ENCODE data around the gene SLC48A1.

The SLC48A1 gene

DNA sequence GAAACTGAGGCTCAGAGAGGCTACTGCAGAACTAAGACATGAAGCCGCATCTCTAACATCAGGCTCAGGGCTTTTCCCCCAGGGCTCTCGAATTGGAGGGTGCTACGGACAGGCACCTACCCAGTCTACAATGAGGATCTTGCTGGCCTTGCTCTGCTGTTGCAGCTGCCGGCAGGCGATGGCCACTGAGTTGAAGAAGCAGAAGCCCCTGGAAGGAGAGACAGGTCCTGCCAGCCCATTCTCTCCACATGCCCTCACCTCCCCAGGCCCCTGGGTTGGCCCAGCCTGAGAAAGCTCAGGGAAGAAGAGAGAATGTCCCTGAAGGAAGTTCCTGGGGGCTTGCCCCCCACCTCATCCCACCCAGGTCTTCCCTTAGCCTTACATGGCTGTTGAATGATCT, 16.1 kb downstream of the SLC48A1 start:
- in situ Hi-C loops (cut with HindIII; ENCODE audit: low sequenced_read_pairs): no loop called here
- TF ChIP-seq, protein P1, sequence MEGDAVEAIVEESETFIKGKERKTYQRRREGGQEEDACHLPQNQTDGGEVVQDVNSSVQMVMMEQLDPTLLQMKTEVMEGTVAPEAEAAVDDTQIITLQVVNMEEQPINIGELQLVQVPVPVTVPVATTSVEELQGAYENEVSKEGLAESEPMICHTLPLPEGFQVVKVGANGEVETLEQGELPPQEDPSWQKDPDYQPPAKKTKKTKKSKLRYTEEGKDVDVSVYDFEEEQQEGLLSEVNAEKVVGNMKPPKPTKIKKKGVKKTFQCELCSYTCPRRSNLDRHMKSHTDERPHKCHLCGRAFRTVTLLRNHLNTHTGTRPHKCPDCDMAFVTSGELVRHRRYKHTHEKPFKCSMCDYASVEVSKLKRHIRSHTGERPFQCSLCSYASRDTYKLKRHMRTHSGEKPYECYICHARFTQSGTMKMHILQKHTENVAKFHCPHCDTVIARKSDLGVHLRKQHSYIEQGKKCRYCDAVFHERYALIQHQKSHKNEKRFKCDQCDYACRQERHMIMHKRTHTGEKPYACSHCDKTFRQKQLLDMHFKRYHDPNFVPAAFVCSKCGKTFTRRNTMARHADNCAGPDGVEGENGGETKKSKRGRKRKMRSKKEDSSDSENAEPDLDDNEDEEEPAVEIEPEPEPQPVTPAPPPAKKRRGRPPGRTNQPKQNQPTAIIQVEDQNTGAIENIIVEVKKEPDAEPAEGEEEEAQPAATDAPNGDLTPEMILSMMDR (IDR thresholded peaks at IDR 0.05; ENCODE audit: low read depth, low read length, missing control alignments): no peak
- DNase-seq (ENCODE audit: low read depth): no peak
- H3K4me3 ChIP-seq (ENCODE audit: low read depth, low read length): no peak overlapping the region

- in situ Hi-C loops (cut with HindIII; ENCODE audit: low sequenced_read_pairs): no loop called here
- H3K4me3 ChIP-seq (ENCODE audit: low read depth, low read length): no peak overlapping the region
- no peak for DNase-seq (ENCODE audit: low read depth)
- TF ChIP-seq, protein P1 (IDR thresholded peaks at IDR 0.05; ENCODE audit: low read depth, low read length, missing control alignments): no peak
These were observed 16.9 kb downstream of the SLC48A1 start for GRCh38 chr12:47789712-47790489.

DNA sequence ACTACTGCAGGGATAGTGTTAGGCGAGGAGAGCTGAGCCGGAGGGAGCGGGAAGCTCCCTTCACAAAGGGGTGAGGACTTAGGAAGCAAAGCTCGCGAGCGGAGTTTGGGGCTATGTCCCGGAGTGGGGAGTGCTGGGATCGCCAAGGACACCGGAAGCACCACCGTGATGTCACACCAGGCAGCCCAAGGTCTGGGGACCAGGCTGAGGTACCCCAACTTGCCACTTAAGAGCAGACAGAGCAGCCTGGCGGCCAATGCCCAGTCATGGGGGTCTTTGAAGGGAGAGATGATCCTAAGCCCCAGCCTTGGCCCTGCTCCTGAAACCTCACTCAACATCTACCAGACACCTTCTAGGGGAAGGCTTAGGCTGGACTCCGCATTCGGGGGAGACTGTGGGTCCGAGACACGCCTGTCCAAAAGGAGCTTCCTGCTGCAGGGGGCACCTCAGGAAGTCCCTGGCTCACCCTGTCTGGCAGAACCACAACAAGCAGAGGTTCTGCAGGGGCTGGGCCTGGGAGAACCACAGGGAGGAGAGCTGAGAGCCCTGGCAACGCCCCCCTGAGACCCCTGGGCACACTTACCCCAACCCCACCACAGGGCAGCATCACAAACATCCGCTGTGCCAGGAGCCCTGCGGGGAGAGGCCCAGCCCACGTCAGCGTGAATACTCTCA, 17.8 kb downstream of the SLC48A1 start:
- TF ChIP-seq, protein P1 (IDR thresholded peaks at IDR 0.05; ENCODE audit: low read depth, low read length, missing control alignments): no peak
- in situ Hi-C loops (cut with HindIII; ENCODE audit: low sequenced_read_pairs): no loop called here
- DNase-seq (ENCODE audit: low read depth): no peak
- H3K4me3 ChIP-seq (ENCODE audit: low read depth, low read length): no peak overlapping the region

GRCh38 chr12:47791351-47791746, 18.3 kb downstream of the SLC48A1 start:
- TF ChIP-seq, protein P1 (IDR thresholded peaks at IDR 0.05; ENCODE audit: low read depth, low read length, missing control alignments): no peak
- H3K4me3 ChIP-seq (ENCODE audit: low read depth, low read length): no peak overlapping the region
- no peak for DNase-seq (ENCODE audit: low read depth)
- in situ Hi-C loops (cut with HindIII; ENCODE audit: low sequenced_read_pairs): no loop called here

DNA sequence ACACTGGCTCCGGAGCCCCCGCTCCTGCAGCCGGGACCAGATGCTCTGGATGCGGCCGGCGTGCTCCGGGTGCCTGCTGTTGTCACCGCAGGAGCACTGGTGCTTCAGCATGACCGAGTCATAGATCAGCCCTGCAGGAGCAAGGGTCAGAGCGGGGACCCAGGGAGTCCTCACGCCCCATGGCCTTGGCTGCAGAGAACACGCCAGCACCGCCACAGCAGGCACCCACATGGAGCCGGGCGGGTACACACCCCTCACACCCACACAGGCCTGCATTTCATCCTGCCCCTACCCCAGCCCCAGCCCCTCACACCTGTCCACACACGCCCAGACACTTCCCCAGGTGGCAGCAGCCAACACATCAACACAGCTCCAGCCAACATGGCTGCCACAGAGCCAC, 18.8 kb downstream of the SLC48A1 start:
- H3K4me3 ChIP-seq (ENCODE audit: low read depth, low read length): no peak overlapping the region
- DNase-seq (ENCODE audit: low read depth): no peak
- TF ChIP-seq, protein P1 (IDR thresholded peaks at IDR 0.05; ENCODE audit: low read depth, low read length, missing control alignments): no peak
- in situ Hi-C loops (cut with HindIII; ENCODE audit: low sequenced_read_pairs): no loop called here

- TF ChIP-seq, protein P1 (IDR thresholded peaks at IDR 0.05; ENCODE audit: low read depth, low read length, missing control alignments): no peak
- no peak overlapping the region for H3K4me3 ChIP-seq (ENCODE audit: low read depth, low read length)
- in situ Hi-C loops (cut with HindIII; ENCODE audit: low sequenced_read_pairs): no loop called here
- no peak for DNase-seq (ENCODE audit: low read depth)
These were observed 20.1 kb downstream of the SLC48A1 start for GRCh38 chr12:47793015-47793681.
